ENCODE measurements around the gene SRP72. TPM values are rescaled to one million over a fixed set of nuclear protein-coding genes. Genes with fewer than 3 reads are reported as not detected.
"Not testable (repeated sequence)": the region's sequence is repeated elsewhere in the genome, so short reads cannot be mapped to it uniquely, and the experiment has no call there.

Gene SRP72
- total RNA-seq, 2 experiments from 2014 or later: 131 to 132 TPM

DNA sequence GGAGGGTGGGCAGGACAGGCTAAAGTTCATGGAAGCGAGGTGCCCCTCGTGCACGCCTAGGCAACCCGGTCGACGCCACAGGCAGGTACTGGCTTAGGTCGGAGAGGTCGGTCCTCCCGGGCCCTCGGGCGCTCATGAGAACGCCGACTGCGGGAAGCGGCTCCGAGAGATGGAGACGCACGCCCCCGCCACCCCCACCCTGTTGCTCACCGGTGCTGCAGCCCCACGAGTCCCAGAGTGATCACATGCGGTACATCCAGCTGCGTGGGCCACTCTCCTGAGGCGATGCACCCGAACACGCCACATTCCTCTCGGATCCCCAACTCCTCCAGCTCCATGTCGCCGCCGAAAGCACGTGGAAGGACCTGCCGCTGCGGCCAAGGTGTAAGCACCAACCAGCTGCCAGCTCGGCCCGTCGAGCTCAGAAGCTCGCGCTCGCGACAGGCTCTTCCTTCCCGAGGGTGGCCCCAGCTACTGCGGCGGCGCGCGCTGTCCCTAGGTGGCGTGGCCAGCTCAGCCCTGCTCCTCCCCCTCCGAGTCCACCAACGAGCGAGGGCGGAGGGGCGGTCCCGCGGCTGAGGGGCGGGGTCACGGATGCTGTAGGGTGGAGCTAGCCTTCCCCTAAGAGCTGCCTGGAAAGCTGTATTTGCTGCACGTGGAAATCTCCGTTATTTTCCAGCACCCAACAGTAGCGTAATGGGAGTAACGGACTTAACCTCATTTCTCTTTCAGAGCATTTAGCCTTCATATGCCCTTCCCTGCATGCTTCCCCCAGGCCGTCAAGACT is 32.1 kb upstream of the SRP72 start, which contains the start of gene PPAT:
Gene PPAT (minus strand): TSS at position 476 of the 787 bp plus-strand sequence. CDS start 138 bp downstream, at position 338.
- Mint-ChIP-seq H3K4me3 (peak within 1 kb of the TSS; percentile 87), H3K4me1 (ENCODE audit: low read depth) (peaks cover 52% of the 10 kb centered on the region), H3K36me3 (ENCODE audit: low read depth) (peaks cover 32% of the 10 kb centered on the region), H3K9me3 (ENCODE audit: insufficient read depth) (no peaks in the 10 kb centered on the region), H3K27ac (peak within 1 kb of the TSS; percentile 92), H3K27me3 (ENCODE audit: low read depth) (no peaks in the 10 kb centered on the region)
- ATAC-seq (peak; percentile 83), DNase-seq (peak; percentile 98)
- POLR2A ChIA-PET: interaction anchor here (1.0 to 3.9 kb wide), 14 partner anchors 10 to 543 kb away, joined by 3 to 59 read pairs (median 6); partner anchors contain the start of genes AASDH, NOA1, POLR2B and REST
- CTCF ChIA-PET: interaction anchor here (0.8 to 4.4 kb wide), 17 partner anchors 9 to 543 kb away, joined by 3 to 58 read pairs (median 5); partner anchors contain the start of genes AASDH, CEP135, NOA1 and POLR2B

DNA sequence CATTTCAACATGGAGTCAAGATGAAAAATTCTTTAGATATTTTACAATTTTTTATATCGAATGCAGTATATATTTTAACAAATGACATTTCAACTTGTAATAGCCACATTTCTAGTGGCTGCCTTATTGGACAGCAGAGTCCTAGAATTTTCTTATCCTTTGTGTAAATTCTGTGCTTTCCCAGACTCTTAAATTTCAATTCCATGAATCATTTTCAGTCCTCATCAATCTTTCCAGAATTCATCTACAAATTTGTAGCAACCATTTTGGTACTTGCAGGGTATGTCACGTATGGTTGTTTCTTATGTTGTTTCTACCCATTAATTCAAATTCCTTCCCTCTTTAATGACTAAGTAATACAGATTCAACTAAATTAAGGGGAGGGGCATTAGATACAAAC is 28.7 kb upstream of the SRP72 start:
- DNase-seq: no peak
- no peak for ATAC-seq
- ChIA-PET CTCF (interaction anchor here (1.0 to 1.4 kb wide), 2 partner anchors 20 to 398 kb away, joined by 3 to 4 read pairs; no protein-coding TSS in a partner anchor), POLR2A (no interaction called here)
- Mint-ChIP-seq H3K4me1 (ENCODE audit: low read depth) (peaks cover 54% of the 10 kb centered on the region), H3K27ac (no peak overlapping the region), H3K27me3 (ENCODE audit: low read depth) (no peaks in the 10 kb centered on the region), H3K9me3 (ENCODE audit: insufficient read depth) (no peaks in the 10 kb centered on the region), H3K36me3 (ENCODE audit: low read depth) (peaks cover 39% of the 10 kb centered on the region), H3K4me3 (no peak overlapping the region)

DNA sequence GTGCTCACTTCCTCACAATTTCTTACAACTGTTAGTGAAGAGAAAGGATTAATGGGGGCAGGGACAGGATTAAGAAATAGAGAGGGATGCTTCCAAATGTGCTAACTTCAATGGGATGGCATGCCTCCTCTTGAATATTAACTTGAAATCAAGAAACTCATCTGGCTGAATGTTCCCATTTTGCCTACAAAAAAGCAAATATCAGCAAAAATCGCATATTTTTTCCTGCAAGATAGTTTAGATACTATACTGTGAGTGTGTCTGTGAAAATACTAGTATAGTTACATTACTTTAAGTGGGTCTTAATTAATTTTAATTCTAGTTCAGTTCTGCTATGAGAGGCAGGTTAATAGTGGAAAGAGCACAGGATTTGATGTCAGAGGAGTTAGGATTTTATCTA is 26.4 kb upstream of the SRP72 start:
- ChIA-PET POLR2A (no interaction called here), CTCF (interaction anchor here (1.3 kb wide), 1 partner anchor 25 kb away, joined by 3 read pairs; no protein-coding TSS in a partner anchor)
- peak overlapping the region; percentile 23 for H3K27ac Mint-ChIP-seq
- no peaks in the 10 kb centered on the region for H3K9me3 Mint-ChIP-seq (ENCODE audit: insufficient read depth)
- DNase-seq (no peak), ATAC-seq (no peak)
- no peak overlapping the region for H3K4me3 Mint-ChIP-seq
- no peaks in the 10 kb centered on the region for H3K27me3 Mint-ChIP-seq (ENCODE audit: low read depth)
- H3K4me1 Mint-ChIP-seq (ENCODE audit: low read depth): peaks cover 58% of the 10 kb centered on the region
- peaks cover 50% of the 10 kb centered on the region for H3K36me3 Mint-ChIP-seq (ENCODE audit: low read depth)

DNA sequence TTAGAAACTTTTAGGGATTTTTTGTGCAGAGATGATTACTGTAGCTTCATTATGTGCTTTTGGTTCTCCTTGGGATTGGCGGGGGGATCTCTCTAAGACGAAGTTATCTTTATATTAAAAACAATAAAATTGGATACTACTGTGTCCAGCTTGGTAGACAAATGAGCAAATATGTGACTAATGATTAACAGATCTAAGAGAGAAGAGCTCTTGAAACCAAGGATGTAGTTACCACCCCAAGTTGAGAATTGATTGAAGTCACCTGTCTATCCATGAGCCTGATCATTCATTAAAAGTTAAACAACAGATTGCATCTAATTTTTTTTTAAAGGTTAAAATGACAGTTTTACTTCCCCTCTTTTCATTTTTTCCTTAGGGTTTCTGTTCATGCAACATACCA is 22.7 kb upstream of the SRP72 start:
- Mint-ChIP-seq H3K4me3 (no peak overlapping the region), H3K27me3 (ENCODE audit: low read depth) (no peaks in the 10 kb centered on the region), H3K9me3 (ENCODE audit: insufficient read depth) (no peaks in the 10 kb centered on the region), H3K36me3 (ENCODE audit: low read depth) (peaks cover 58% of the 10 kb centered on the region), H3K27ac (no peak overlapping the region), H3K4me1 (ENCODE audit: low read depth) (peaks cover 46% of the 10 kb centered on the region)
- ChIA-PET CTCF (interaction anchor here (1.0 to 2.4 kb wide), 3 partner anchors 9 to 24 kb away, joined by 6 to 7 read pairs (median 7); partner anchors contain the start of genes PAICS and PPAT), POLR2A (interaction anchor here (0.8 to 2.2 kb wide), 2 partner anchors 9 to 22 kb away, joined by 4 to 8 read pairs; partner anchors contain the start of genes PAICS and PPAT)
- ATAC-seq: no peak
- no peak for DNase-seq

DNA sequence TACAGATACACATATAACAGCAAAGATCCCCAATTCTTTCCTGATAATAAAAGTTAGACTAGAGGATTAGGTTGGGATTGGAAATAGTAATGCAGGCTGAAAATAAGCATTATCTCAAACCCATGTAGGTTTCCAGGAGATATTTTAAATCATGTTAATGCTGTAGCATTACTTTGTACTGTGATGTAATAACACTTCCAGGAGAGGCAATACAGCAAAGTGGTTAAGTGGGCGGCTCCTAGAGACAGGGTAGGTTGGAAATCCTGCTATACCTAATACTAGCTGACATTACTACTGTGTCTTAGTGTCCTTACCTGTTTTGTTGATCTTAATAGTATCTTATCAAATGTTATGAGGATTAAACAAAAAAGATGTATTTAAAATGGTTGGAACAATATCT is 21.7 kb upstream of the SRP72 start:
- DNase-seq (no peak), ATAC-seq (no peak)
- no peak overlapping the region for H3K4me3 Mint-ChIP-seq
- no peaks in the 10 kb centered on the region for H3K27me3 Mint-ChIP-seq (ENCODE audit: low read depth)
- ChIA-PET POLR2A (interaction anchor here (2.2 kb wide), 1 partner anchor 10 kb away, joined by 8 read pairs; the partner anchor contains the start of genes PAICS and PPAT), CTCF (interaction anchor here (1.8 to 2.4 kb wide), 2 partner anchors 13 to 23 kb away, joined by 6 to 7 read pairs; no protein-coding TSS in a partner anchor)
- H3K27ac Mint-ChIP-seq: no peak overlapping the region
- H3K36me3 Mint-ChIP-seq (ENCODE audit: low read depth): peaks cover 63% of the 10 kb centered on the region
- no peaks in the 10 kb centered on the region for H3K9me3 Mint-ChIP-seq (ENCODE audit: insufficient read depth)
- H3K4me1 Mint-ChIP-seq (ENCODE audit: low read depth): peaks cover 37% of the 10 kb centered on the region

DNA sequence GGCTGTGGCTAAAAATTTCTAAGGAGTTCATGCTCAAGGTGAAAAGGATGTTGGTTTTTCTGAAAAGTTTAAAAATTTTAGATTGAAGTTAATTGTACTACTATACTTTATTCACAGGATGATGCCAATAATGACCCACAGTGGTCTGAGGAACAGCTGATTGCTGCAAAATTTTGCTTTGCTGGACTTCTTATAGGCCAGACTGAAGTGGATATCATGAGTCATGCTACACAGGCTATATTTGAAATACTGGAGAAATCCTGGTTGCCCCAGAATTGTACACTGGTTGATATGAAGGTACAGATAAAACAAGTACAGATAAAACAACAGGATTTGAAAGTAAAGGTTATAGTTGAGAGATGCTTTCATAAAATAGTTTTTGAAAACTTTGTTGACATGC is 19.1 kb upstream of the SRP72 start:
- no peaks in the 10 kb centered on the region for H3K27me3 Mint-ChIP-seq (ENCODE audit: low read depth)
- peaks cover 69% of the 10 kb centered on the region for H3K36me3 Mint-ChIP-seq (ENCODE audit: low read depth)
- DNase-seq (no peak), ATAC-seq (no peak)
- H3K9me3 Mint-ChIP-seq (ENCODE audit: insufficient read depth): no peaks in the 10 kb centered on the region
- H3K4me1 Mint-ChIP-seq (ENCODE audit: low read depth): peaks cover 19% of the 10 kb centered on the region
- H3K4me3 Mint-ChIP-seq: no peak overlapping the region
- CTCF ChIA-PET: no interaction called here
- H3K27ac Mint-ChIP-seq: no peak overlapping the region
- POLR2A ChIA-PET: no interaction called here

DNA sequence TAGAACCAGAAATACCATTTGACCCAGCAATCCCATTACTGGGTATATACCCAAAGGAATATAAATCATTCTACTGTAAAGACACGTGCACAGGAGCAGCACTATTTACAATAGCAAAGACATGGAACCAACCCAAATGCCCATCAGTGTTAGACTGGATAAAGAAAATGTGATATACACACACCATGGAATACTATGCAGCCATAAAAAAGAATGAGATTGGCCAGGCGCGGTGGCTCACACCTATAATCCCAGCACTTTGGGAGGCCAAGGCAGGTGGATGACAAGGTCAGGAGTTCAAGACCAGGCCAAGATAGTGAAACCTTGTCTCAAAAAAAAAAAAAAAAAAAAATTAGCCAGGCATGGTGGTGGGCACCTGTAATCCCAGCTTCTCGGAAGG is 17.9 kb upstream of the SRP72 start:
- H3K4me3 Mint-ChIP-seq; ATAC-seq; H3K9me3 Mint-ChIP-seq (ENCODE audit: insufficient read depth); H3K27me3 Mint-ChIP-seq (ENCODE audit: low read depth); DNase-seq; CTCF ChIA-PET; H3K27ac Mint-ChIP-seq: not testable (repeated sequence)
- Mint-ChIP-seq H3K4me1 (ENCODE audit: low read depth) (peaks cover 13% of the 10 kb centered on the region), H3K36me3 (ENCODE audit: low read depth) (peaks cover 70% of the 10 kb centered on the region)
- POLR2A ChIA-PET: interaction anchor here (1.0 kb wide), 1 partner anchor 19 kb away, joined by 3 read pairs; no protein-coding TSS in a partner anchor

DNA sequence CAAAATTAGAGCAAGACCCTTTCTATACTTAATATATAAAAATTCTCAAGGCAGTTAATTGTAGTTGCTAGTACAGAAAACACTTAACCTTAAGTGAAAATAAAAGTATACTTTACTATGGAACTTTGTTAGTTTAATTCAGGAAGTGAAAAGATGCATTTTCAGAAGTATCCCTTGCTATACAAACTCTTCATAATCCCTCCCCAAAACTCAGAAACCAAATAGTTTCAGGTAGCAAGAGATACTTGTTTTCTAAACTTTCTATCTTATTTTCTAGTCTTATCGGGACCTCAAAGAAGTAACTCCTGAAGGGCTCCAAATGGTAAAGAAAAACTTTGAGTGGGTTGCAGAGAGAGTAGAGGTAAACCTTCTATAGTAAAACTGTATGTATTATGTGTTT is 17.1 kb upstream of the SRP72 start:
- DNase-seq (no peak), ATAC-seq (no peak)
- H3K36me3 Mint-ChIP-seq (ENCODE audit: low read depth): peaks cover 74% of the 10 kb centered on the region
- POLR2A ChIA-PET: interaction anchor here (1.0 kb wide), 1 partner anchor 18 kb away, joined by 3 read pairs; no protein-coding TSS in a partner anchor
- H3K27me3 Mint-ChIP-seq (ENCODE audit: low read depth): no peaks in the 10 kb centered on the region
- H3K27ac Mint-ChIP-seq: no peak overlapping the region
- no peaks in the 10 kb centered on the region for H3K9me3 Mint-ChIP-seq (ENCODE audit: insufficient read depth)
- no peak overlapping the region for H3K4me3 Mint-ChIP-seq
- H3K4me1 Mint-ChIP-seq (ENCODE audit: low read depth): peaks cover 8% of the 10 kb centered on the region
- CTCF ChIA-PET: interaction anchor here (2.5 kb wide), 1 partner anchor 14 kb away, joined by 11 read pairs; the partner anchor contains the start of genes PAICS and PPAT

DNA sequence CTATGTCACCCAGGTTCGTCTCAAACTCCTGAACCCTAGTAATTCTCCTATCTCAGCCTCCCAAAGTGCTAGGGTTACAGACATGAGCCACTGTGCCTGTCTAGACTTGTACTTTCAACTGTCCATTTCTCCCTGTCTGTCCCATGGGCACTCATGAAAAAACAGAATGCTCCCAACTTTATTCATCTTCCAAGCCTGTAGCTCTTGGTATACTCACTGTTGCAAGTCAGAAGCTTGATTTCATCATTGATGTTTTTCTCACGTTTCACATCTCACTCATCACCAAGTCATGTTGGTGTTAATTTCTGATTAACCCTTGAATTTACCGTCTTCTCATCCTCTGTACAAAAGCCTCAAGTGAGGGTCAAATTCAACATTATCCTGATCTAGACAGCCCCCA is 7.3 kb upstream of the SRP72 start:
- CTCF ChIA-PET: interaction anchor here (1.4 kb wide), 1 partner anchor 35 kb away, joined by 3 read pairs; no protein-coding TSS in a partner anchor
- Mint-ChIP-seq H3K9me3 (ENCODE audit: insufficient read depth) (no peaks in the 10 kb centered on the region), H3K36me3 (ENCODE audit: low read depth) (peaks cover 72% of the 10 kb centered on the region), H3K27me3 (ENCODE audit: low read depth) (no peaks in the 10 kb centered on the region), H3K27ac (no peak overlapping the region), H3K4me3 (no peak overlapping the region), H3K4me1 (ENCODE audit: low read depth) (peaks cover 8% of the 10 kb centered on the region)
- ATAC-seq (no peak), DNase-seq (no peak)
- POLR2A ChIA-PET: interaction anchor here (0.8 to 2.1 kb wide), 3 partner anchors 9 to 24 kb away, joined by 3 to 7 read pairs (median 6); partner anchors contain the start of genes PAICS and PPAT

DNA sequence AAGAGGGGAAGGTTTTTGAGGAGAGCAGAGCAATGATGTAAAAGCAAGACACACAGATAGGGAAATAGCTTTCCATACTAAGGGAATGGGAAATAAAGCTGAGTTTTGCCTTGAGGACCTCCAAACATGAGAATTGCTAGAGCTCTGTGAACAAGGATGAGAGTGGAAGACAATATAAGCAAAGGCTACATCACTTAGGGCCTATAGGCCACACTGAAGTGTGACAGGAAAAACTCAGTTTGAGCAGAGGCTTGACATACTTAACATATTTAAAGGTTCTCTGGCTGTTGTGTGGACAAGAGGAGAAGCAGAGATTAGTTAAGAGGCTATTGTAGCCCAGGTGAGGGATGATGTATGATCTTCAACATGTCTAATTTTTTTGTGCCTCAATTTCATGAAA is 5.3 kb upstream of the SRP72 start:
- Mint-ChIP-seq H3K9me3 (ENCODE audit: insufficient read depth) (no peaks in the 10 kb centered on the region), H3K27me3 (ENCODE audit: low read depth) (no peaks in the 10 kb centered on the region), H3K36me3 (ENCODE audit: low read depth) (peaks cover 64% of the 10 kb centered on the region), H3K27ac (no peak overlapping the region), H3K4me3 (no peak overlapping the region), H3K4me1 (ENCODE audit: low read depth) (peaks cover 17% of the 10 kb centered on the region)
- ChIA-PET CTCF (interaction anchor here (1.1 kb wide), 1 partner anchor 22 kb away, joined by 3 read pairs; no protein-coding TSS in a partner anchor), POLR2A (no interaction called here)
- DNase-seq (no peak), ATAC-seq (no peak)

DNA sequence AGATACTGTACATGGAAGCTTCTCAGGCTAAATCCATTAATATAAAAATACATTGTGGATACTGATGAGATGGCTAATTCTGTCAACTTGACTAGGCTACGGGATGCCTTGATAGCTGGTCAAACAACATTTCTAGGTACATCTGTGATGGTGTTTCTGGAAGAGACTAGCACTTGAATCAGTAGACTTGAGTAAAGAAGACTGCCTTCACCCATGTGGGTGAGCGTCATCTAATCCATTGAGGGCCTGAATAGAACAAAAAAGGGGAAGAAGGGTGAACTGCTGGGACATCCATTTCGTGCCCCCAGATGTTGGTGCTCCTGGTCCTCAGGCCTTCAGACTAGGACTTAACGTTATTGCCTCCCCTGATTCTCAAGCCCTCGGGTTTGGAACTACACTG is 3.7 kb upstream of the SRP72 start:
- DNase-seq (no peak), ATAC-seq (no peak)
- ChIA-PET POLR2A (no interaction called here), CTCF (no interaction called here)
- Mint-ChIP-seq H3K27me3 (ENCODE audit: low read depth) (no peaks in the 10 kb centered on the region), H3K4me3 (no peak overlapping the region), H3K36me3 (ENCODE audit: low read depth) (peaks cover 62% of the 10 kb centered on the region), H3K4me1 (ENCODE audit: low read depth) (peaks cover 21% of the 10 kb centered on the region), H3K9me3 (ENCODE audit: insufficient read depth) (no peaks in the 10 kb centered on the region), H3K27ac (no peak overlapping the region)
